H1 (cell line): ENCODE data around the gene KCNQ2. TPM values are rescaled to one million over a fixed set of nuclear protein-coding genes. Genes with fewer than 3 reads are reported as not detected.

Experiments used
- ASH2L ChIP-seq: fragments of 200-600, 300-600 bp; sonication (generic); IDR thresholded peaks from one replicate; pipeline ENCODE4 v1.7.1; 2017; ENCODE audit warnings: low read length
- CREB1 ChIP-seq: IDR thresholded peaks from 2 replicates; pipeline ENCODE4 v1.6.1; 2012; ENCODE audit warnings: inconsistent platforms
- CTCF ChIP-seq, 3 experiments: IDR thresholded peaks; 1 replicate in 2 of 3; 2 replicates in 1 of 3; pipeline versions ENCODE4 v1.5.1 to v1.6.1; 2011; ENCODE audit warnings: low read length in 3 of 3, mild to moderate bottlenecking in 3 of 3, inconsistent platforms in 2 of 3, low read depth in 1 of 3, moderate library complexity in 1 of 3; ENCODE audit not compliant: insufficient read depth in 1 of 3; ENCODE audit errors: control extremely low read depth in 1 of 3
- KDM1A ChIP-seq: fragments of 200-600, 300-600 bp; sonication (generic); IDR thresholded peaks from 2 replicates; pipeline ENCODE4 v1.7.1; 2016; ENCODE audit warnings: mild to moderate bottlenecking, low read length, borderline replicate concordance
- POU5F1 ChIP-seq: IDR thresholded peaks from 2 replicates; pipeline ENCODE4 v1.6.1; 2011; ENCODE audit warnings: low read depth, mild to moderate bottlenecking, low read length, moderate library complexity
- TCF12 ChIP-seq: IDR thresholded peaks from 2 replicates; pipeline ENCODE4 v1.6.1; 2011; ENCODE audit warnings: low read depth, mild to moderate bottlenecking, low read length
- polyA plus RNA-seq, 7 experiments: library from polyadenylated mRNA; depleted of rRNA in 3 of 7; stranded (reverse) in 5 of 7; unstranded in 2 of 7; fragments of >200 nt in 5 of 7; fragments of 200-250 nt in 2 of 7; gene quantifications; 1 replicate in 5 of 7; 2 replicates in 1 of 7; 4 replicates in 1 of 7; pipeline versions ENCODE4 v1.2.1 to v1.2.3, GENCODE V29; 2011 to 2013; ENCODE audit warnings: missing spikeins in 2 of 7, mixed read lengths in 2 of 7
- total RNA-seq: library from RNA; stranded (reverse); fragmentation: NEBNext Ultra II Directional; extraction: Animal tissue kit (Norgen Biotek cat#: 25700); gene quantifications from 2 replicates; pipeline ENCODE4 v1.2.1, GENCODE V29; 2021

Gene KCNQ2
- total and polyA plus RNA-seq, 2 of the 8 experiments (the other 6 are each of a cell fraction or from before 2014, with no cell fraction given) = 82.6 to 243 TPM

DNA sequence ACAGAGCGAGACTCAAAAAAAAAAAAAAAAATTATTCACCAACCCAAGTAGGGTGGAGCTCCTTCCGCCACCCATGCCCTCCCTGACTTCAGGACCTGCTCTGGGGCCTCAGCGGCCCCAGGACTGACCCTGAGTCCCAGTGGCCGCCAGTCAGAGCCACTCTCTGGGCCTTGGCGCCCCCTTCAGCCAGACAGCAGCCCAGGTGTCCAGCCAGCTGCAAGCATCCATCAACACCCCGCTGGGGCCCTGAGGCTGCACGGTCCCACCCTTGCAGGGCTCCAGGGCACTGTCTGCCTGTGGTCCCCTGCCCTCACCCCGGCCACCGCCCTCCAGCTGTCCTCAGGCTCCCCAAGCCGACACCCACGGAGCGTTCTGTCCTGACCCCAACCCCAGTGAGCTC lies 11.4 kb upstream of the KCNQ2 start (continued):
- TF ChIP-seq POU5F1 = no peak
- no peak for TF ChIP-seq CREB1
- no peak for TF ChIP-seq ASH2L
- peak; percentile 53 to 59 (median 57) for TF ChIP-seq CTCF (IDR thresholded peaks at IDR 0.05; ENCODE audit: control extremely low read depth in 1 of 3, insufficient read depth in 1 of 3, low read depth in 1 of 3, low read length in 3 of 3)
- no peak for TF ChIP-seq KDM1A
- TF ChIP-seq TCF12 = 0 out of 2 replicates have a peak, but pooled peaks have one; percentile 44
